GM21360 (cell line): ENCODE results near the gene DENND5A.
"Not testable (repeated sequence)": the region's sequence is repeated elsewhere in the genome, so short reads cannot be mapped to it uniquely, and the experiment has no call there.

Source experiments
- ATAC-seq: cut with Tn5 transposase; IDR thresholded peaks from one replicate; pipeline ENCODE4 v1.9.1; 2021; ENCODE audit warnings: mild to moderate bottlenecking, moderate library complexity; ENCODE audit not compliant: unreplicated experiment

The DENND5A gene

DNA sequence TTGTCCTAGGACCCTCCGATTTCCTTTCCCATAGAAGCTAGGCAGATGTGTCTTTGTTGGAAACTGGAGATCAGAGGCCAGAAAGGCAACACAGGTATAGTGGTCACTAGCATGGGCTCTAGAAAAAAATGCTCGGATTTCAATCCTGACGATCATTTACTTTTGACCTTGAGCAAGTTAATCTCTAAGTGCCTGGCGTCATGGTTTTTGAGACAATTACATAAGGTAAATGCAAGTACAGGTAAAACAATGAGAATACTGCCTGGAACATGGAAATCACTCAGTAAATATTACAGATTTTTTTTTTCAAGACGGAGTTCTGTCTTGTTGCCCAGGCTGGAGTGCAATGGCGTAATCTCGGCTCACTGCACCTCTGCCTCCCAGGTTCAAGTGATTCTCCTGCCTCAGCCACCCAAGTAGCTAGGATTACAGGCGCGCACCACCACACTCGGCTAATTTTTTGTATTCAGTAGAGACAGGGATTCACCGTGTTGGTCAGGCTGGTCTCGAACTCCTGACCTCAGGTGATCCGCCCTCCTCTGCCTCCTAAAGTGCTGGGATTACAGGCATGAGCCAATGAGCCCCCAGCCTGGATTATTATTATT is 1.1 kb upstream of the DENND5A start:
- ATAC-seq = no peak

DNA sequence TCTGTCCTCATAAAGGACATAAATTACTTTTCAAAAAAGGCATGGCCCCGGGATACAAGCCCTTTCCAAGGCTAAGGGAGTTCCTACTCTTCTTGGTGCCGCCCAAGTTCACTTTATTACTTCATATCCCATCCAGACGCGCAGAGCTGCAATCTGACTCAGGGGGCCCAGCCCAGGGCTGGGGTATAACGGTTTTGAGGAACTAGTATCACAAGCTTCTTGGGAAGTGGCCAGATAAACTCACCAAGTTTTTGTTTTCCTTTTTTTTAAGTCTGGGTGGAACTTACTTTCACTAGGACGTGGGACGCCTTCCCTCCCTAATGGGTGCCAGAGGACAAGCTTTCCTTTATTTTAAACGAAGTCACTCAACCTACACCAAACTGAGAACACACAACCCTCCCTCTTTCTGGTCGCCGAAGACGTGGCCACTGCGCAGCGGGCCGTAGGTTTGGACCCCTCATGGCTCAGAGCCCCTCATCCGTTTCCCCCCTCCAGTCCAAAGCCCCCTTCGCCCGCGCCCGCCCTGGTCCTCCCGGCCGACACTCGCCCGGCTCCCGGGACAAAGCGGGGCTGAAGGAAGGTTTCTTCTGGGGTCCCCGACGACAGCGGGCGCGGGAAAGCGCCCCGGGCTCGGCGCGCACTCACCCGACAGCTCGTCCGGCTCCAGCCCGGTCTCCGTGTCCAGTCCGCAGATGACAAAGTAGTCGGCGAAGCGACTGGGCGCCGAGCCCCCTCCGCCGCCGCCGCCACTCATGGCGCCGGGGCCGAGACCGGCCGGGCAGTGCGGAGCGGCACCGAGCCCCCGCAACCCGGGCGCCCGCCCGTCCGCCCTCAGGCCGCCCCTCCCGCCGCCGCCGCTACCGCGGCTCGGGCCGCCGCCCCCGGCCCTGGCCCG is 587 bp downstream of the DENND5A start:
- peak; percentile 32 for ATAC-seq

DNA sequence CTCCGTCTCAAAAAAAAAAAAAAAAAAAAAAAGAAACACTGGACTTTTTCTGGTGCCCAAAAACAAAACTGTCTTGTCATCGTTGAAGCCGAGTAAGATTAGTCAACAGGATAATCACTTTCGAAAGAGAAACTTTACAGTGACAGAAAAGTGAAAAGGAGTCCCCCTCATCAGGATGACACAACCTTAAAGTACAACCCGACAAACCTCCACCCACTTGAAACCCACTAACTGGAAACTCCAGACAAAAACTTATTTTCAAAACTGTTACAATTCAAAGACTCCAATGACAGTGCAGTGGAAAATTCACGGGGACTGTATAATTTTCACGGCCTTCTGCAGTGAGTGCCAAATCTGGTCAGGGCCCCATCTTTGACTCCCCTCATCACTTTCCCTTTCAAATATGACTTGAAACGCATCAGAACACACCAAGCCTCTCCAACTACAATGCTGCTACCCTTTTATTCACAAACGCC is 1.3 kb downstream of the DENND5A start:
- peak; percentile 59 for ATAC-seq

DNA sequence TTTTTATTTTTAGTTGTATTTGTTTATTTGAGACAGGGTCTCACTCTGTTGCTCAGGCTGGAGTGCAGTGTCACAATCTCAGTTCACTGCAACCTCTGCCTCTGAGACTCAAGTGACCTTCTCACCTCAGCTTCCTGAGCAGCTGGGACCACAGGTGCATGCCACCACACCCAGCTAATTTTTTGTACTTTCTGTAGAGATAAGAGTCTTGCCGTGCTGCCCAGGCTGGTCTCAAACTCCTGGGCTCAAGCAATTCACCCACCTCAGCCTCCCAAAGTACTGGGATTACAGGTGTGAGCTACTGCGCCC is 4.4 kb downstream of the DENND5A start:
- not testable (repeated sequence) for ATAC-seq

DNA sequence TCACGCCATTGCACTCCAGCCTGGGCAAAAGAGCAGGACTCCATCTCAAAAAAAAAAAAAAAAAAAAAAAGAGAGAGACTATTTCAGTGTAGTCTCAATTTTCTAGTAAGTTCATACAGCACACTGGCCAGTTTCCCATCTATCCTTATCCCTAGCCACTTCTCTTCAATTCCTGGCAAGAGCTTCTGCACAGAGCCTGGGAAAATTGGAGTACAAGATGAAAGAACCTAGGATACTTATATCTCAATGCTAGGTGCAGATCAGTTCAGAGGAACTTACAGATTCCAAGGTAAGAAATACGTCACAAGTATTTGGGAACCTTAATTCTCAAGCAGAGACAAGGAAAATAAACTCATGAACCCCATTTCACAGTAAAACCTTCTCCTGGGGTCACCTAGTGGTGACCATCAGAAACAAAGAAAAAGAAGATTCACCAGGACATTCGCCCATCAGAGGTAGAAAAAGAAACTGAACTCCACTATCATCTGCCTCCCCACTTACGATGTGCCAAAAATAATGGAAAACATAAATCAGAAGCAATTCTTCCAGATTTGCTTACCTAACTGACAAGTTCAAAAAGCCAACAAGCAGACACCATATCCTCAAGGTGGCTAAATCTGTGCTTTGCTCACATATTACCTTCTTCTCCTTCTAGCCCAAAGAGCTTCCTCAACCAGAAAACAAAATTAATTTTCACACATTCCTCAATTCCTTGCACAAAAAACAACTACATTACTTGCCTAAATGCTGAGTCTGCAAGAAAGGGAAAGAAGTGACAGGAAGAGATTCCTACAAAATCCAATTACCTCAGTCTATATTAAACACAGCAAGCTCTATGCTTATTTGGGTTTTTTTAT is 4.9 kb downstream of the DENND5A start:
- ATAC-seq = no peak

DNA sequence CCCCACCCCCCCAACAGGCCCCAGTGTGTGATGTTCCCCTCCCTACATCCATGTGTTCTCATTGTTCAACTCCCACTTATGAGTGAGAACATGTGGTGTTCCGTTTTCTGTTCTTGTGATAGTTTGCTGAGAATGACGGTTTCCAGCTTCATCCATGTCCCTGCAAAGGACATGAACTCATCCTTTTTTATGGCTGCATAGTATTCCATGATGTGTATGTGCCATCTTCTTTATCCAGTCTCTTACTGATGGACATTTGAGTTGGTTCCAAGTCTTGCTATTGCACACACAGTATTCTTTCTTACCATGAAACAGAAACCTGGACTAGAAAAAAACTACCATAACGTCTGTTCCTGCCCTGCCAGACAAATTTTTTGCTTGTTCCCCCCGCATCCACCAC is 6.9 kb downstream of the DENND5A start:
- not testable (repeated sequence) for ATAC-seq

DNA sequence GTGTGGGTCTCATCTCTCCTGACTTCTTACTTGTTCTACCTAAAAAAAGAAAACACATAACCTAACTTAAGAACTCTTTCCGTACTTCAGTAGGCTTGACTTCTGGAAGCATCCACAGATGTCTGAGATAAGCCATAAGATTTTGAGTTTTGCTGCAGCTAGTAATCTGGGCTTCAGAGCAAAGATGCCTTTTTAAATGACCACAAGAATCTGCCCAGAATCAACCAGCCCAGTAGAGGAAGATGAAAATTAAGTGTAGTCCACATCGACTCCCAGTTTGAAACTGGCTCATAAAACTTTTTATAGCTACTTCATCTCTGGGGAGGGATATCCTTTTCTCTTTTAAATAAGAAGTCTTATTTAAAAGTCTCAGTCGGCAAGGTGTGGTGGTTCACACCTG is 10.7 kb downstream of the DENND5A start:
- ATAC-seq = no peak

DNA sequence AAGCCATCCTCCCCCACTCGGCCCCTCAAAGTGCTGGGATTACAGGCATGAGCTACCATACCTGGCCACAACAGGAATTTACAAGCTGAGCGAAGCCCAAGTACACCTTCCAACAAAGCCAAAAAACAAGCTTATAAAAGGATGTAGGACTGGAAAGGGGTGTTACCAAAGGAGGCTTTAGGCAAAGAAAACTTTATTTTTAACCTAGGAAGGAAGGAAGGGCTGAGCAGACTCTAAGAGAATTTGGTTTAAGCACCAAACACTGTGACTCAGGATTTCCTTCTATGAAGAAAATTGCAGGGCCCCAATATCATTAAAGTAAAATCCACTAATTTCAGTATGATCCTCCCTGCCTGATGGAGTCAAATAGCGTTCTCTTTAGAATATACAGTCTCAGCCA is 12.1 kb downstream of the DENND5A start:
- ATAC-seq = no peak

DNA sequence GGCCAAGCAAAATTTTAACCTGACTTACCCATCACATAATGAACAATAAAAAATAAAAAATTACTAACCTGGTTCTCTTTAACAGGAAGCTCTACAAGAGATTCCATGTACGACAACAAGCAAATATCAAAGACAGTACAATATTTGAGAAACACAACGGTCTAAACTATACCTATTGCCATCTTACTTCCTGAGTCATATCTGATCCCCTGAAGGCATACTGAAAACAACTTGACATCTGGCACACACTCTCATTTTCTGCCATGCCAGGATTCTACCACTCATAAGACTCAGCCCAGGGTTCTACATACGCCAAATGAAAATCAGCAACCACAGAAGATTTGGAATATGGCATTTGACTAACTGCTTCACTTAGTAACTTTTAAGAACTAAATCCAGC is 13.8 kb downstream of the DENND5A start:
- no peak for ATAC-seq

DNA sequence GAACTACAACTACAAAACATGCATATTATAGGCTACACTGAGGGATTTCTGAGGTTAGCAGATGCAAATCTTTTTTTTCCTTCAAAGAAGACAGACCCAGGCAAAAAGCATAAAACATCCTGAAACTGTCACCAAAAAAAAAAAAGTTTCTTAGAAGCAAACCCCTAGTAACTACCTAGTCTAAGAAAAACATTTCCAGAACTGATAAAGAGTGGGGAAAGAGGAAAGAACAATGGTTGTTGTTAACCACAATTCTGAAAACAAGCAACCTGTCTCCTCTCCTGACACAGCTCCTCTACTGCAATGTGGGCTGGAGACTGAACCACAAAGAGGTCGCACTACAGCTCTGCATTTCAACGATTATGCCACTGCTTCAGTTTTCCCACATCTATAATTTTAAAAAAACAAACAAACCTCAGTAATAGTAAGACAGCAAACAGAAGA is 15.0 kb downstream of the DENND5A start:
- ATAC-seq = peak; percentile 89

DNA sequence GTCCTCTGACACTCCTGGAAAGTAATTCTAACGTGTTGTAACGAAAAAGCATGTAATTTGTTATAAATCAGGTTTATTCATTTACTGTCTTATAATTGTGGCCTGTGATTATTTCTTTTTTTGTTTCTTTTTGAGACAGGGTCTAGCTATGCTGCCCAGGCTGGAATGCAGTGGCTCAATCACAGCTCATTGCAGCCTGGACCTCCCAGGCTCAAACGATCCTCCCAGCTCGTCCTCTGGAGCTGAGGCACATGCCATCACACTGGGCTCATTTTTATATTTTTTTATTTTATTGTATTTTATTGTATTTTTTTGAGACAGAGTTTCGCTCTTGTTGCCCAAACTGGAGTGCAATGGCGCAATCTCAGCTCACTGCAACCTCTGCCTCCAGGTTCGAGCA is 15.9 kb downstream of the DENND5A start:
- no peak for ATAC-seq

DNA sequence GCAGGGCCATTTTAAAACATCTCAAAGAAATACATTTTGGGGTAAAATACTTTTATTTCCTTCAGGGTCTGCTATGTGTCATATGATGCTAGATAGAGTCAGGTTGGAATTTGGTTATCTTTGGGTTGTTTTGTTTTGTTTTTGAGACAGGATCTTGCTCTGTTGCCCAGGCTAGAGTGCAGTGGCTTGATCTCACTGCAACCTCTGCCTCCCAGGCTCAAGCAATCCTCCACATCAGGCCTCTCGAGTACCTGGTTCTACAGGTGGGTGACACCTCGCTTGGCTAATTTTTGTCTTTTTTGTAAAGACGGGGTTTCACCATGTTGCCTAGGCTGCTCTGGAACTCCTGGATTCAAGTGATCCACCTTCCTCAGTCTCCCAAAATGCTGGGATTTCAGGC is 17.3 kb downstream of the DENND5A start:
- no peak for ATAC-seq

DNA sequence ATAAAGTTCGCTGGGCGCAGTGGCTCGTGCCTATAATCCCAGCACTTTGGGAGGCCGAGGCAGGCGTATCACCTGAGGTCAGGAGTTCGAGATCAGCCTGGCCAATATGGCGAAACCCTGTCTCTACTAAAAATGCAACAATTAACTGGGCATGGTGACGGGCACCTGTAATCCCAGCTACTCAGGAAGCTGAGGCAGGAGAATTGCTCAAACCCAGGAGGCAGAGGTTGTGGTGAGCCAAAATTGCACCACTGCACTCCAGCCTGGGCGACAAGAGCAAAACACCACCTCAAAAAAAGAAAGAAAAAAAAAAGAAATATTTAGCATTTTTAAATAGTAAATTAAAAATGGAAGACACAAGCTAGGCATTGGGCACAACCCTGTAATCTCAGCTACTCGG is 28.9 kb downstream of the DENND5A start:
- not testable (repeated sequence) for ATAC-seq

DNA sequence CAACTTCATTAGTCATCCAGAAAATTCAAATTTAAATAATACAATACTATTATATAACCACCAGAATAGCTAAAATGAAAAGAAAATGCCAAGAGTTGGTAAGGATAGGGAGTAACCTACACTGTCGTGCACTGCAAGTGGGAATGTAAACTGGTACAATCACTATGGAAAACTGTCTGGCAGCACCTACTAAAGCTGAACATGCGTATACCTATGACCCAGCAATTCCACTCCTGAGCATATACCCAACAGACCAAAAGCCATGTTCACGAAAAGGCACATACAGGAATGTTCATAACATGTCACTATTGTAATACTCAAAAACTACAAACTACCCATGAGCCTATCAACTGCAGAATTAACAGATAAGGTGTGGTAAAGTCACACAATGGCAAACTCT is 32.7 kb downstream of the DENND5A start:
- no peak for ATAC-seq

DNA sequence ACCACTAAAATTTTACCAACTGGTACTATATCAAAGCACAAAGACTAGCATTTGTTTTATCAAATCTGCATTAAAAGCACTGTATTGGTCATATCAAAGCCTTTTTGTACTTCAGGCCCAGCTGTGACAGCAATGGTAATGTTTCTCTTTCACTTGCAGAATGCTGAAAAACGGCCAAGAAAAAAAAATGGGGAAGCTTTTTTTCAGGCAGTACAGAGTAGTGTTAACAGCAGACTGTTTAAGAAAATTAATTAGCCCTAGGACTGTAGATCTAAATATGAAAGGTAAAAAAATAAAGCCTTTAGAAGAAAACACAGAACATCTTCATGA is 33.3 kb downstream of the DENND5A start:
- no peak for ATAC-seq

DNA sequence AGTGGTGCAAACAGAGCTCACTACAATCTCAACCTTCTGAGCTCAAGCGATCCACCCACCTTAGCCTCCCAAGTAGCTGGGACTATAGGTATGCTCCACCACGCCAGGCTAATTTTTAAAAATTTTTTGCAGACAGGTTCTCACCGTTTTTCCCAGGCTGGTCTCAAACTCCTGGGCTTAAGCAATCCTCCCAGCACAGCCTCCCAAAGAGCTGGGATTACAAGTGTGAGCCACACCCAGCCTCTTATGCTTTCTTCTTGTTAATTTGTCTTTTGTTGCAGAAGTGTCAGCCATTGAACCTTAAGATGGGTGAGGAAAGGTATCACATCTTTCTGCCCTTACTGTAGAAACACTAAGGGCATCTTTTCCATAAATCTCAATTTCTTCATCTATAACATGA is 34.9 kb downstream of the DENND5A start:
- ATAC-seq = no peak

DNA sequence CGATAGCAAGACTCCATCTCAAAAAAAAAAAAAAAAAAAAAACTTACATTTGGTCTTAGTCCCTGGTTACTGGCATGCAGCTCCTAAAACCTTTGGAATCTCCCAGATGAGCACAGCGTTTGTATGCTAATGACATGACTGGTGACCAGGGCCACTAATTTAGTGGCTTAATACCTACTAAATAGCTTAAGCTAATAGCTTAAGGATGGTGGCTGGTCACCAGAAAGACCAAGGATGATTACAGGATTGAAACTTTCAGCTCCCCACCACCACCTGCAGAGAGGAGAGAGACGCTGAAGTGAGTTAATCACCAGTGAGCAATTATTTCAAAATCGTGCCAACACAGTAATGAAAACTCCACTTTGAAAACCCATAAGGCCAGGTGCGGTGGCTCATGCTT is 37.1 kb downstream of the DENND5A start:
- ATAC-seq = no peak

DNA sequence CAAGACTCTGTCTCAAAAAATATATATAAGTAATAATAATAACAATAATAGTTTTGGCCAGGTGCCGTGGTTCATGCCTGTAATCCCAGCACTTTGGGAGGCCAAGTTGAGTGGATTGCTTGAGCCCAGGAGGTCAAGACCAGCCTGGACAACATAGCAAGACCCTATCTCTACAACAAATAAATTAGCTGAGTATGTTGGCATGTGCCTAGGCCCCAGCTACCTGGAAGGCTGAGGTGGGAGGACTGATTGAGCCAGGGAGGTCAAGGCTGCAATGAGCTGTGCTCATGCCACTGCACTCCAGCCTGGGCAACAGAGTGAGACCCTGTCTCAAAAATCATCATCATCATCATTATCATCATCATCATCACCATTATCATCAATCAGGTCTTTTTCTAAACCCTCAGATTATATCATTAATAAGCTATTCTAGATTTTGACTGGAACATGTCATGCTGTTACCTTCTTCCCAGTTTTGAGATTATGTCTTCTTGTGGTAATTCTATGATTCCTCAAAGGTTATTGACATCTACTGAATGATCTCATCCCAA is 39.3 kb downstream of the DENND5A start:
- no peak for ATAC-seq

DNA sequence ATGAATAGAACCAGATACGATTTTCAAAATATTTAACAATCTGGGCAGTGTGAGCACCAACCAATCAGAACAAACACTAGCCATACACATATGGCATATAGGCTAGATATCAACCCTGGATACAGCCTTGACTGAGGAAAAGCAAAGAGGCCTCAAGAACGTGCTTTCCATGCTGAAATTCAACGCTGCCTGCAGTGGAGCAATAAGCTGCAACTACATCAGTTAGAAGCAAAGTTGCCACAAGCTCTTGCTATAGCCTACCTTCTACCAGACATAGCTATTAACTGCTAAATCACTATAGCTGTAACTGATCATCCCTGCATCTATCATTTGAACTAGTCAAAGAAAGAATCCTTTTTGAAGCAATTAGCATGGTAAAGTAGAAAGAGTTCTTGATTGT is 42.5 kb downstream of the DENND5A start:
- ATAC-seq = no peak

DNA sequence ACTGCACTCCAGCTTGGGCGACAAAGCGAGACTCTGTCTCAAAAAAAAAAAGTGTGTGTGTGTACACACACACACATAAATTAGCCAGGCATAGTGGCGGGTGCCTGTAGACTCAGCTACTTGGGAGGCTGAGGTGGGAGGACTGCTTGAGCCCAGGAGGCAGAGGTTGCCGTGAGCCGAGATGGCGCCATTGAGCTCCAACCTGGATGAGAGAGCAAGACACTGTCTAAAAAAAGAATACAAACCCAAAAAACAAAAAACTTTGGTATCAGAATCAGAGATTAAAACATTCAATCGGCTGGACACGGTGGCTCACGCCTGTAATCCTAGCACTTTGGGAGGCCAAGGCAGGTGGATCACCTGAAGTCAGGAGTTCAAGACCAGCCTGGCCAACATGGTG is 44.3 kb downstream of the DENND5A start:
- ATAC-seq = not testable (repeated sequence)

DNA sequence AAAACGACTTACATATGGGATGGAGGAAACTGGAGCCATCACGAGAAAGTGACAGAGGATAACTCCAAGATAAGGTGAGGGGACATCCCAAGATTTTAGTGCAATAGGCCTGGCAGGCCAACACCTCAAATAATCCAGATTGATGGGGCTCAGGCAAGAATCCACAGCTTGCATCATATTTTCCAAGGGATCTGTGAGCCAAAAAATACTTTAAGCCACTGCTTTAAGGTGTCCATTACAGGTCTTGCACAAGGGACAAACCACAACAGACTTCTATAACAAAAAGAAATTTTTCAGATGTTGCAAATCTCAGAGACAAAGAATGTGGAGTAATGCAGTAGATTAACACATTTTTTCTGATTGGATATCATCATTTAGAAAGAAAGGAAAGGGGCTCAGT is 45.6 kb downstream of the DENND5A start:
- no peak for ATAC-seq
